Activated T-cell treated with anti-CD3 and anti-CD28 coated beads, Interleukin-2, amount 50 U/mL, for 4 hours (primary cell): Measurements from ENCODE around the gene SCN1B. TPM values are rescaled to one million over a fixed set of nuclear protein-coding genes. Genes with fewer than 3 reads are reported as not detected.

Experiments
- ATAC-seq, 2 donors: fragments of 200-7000 bp; cut with Tn5 transposase; one replicate each; pipeline ENCODE4 v1.10.0; 2021
- DNase-seq: peaks from one replicate; pipeline ENCODE4 v3.0.0-alpha.2; 2020
- H3K27me3 Mint-ChIP-seq: one replicate; pipeline ENCODE4 v1.8.0; 2021; ENCODE audit warnings: low read depth, mixed read lengths
- H3K36me3 Mint-ChIP-seq: one replicate; pipeline ENCODE4 v1.8.0; 2022; ENCODE audit warnings: mixed read lengths; ENCODE audit not compliant: insufficient read depth
- H3K4me1 Mint-ChIP-seq: one replicate; pipeline ENCODE4 v1.8.0; 2021; ENCODE audit warnings: low read depth, mixed read lengths
- H3K4me3 Mint-ChIP-seq: one replicate; pipeline ENCODE4 v1.8.0; 2021; ENCODE audit warnings: mild to moderate bottlenecking, moderate library complexity, mixed read lengths
- H3K9me3 Mint-ChIP-seq: one replicate; pipeline ENCODE4 v1.8.0; 2021; ENCODE audit warnings: mixed read lengths
- total RNA-seq, 3 donors: library from RNA; stranded (reverse); gene quantifications; one replicate each; pipeline ENCODE4 v1.2.1, GENCODE V29; 2021

SCN1B gene
- total RNA-seq, 3 donors from 2014 or later, result 1.1 to 2.3 (median 1.2) TPM

GRCh38 chr19:35033067-35034004 lies 3.1 kb downstream of the SCN1B start:
- ATAC-seq, result no peak
- Mint-ChIP-seq H3K27me3 (peaks cover 7% of the 10 kb centered on the region), H3K4me3 (no peak overlapping the region), H3K9me3 (no peaks in the 10 kb centered on the region), H3K4me1 (peaks cover 11% of the 10 kb centered on the region), H3K36me3 (peaks cover 2% of the 10 kb centered on the region)
- no peak for DNase-seq

DNA sequence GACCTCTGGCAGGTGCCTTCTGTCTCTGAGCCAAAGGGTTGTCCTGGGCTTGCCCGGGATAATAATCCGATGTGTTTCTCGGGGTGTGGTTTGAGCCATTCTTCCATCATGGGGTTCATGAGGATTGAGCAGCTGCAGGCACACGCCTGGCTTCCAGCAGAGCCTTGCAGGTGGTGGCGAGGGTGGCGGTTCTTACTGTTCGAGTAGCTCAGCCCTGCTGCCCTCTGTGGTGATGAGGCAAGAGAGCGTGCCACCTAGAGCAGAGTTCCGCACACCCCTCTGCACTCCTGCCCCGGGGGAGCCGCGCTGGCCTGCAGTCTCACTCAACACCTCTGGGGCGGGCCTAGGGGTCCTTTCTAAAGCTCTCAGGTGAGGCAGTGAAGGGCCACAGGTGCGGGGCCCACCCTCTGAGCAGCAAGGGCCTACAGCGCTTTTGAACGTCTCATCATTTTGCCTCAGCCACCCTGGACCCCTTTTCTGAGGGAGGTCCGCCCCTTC lies 3.8 kb downstream of the SCN1B start:
- DNase-seq (no peak), ATAC-seq (no peak)
- Mint-ChIP-seq H3K4me3 (no peak overlapping the region), H3K4me1 (peaks cover 12% of the 10 kb centered on the region), H3K9me3 (no peaks in the 10 kb centered on the region), H3K27me3 (peaks cover 7% of the 10 kb centered on the region), H3K36me3 (no peaks in the 10 kb centered on the region)

GRCh38 chr19:35034588-35035382 lies 4.5 kb downstream of the SCN1B start:
- Mint-ChIP-seq H3K9me3 (no peaks in the 10 kb centered on the region), H3K4me1 (peaks cover 11% of the 10 kb centered on the region), H3K36me3 (no peaks in the 10 kb centered on the region), H3K27me3 (peaks cover 7% of the 10 kb centered on the region), H3K4me3 (no peak overlapping the region)
- no peak for DNase-seq
- ATAC-seq, result no peak

DNA sequence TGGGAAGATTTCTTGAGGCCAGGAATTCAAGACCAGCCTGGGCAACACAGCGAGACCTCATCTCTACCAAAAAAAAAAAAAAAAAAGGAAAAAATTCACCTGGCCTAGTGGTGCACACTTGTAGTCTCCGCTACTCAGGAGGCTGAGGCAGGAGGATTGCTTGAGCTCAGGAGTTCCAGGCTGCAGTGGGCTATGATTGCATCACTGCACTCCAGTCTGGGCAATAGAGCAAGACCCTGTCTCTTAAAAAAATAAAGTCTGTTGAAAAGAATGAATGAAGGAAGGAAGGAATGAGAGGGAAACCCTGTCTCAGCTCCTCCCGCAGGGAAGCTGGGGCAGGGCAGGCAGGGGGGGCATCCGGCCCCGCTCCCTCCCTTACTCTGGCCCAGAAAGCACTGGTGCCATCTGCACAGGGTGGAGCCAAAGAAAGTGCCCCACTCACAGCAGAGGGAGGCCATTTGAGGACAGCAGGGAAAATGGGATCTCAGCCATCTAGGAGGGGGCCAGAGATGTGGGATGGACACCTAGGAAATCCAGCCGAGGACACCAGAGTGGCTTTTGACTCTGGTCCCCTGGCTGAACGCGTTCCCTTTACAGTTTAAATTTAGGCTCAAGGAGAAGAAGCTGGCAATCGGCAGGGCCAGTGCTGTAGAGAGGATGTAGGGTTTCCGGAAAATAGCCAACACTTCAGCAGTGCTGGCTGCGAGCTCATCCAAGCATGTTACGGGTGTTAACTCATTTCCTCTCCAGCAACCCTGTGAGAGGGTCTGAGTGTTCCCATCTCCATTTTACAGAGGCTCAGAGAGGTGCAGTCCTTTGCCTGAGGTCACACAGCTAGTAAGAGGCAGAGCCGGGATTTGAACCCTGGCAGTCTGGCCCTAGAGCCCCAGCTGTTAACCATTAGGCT lies 7.7 kb downstream of the SCN1B start:
- H3K9me3 Mint-ChIP-seq, result no peaks in the 10 kb centered on the region
- peaks cover 19% of the 10 kb centered on the region for H3K4me1 Mint-ChIP-seq
- H3K4me3 Mint-ChIP-seq, result no peak overlapping the region
- no peaks in the 10 kb centered on the region for H3K27me3 Mint-ChIP-seq
- DNase-seq (no peak), ATAC-seq (no peak)
- H3K36me3 Mint-ChIP-seq, result no peaks in the 10 kb centered on the region

DNA sequence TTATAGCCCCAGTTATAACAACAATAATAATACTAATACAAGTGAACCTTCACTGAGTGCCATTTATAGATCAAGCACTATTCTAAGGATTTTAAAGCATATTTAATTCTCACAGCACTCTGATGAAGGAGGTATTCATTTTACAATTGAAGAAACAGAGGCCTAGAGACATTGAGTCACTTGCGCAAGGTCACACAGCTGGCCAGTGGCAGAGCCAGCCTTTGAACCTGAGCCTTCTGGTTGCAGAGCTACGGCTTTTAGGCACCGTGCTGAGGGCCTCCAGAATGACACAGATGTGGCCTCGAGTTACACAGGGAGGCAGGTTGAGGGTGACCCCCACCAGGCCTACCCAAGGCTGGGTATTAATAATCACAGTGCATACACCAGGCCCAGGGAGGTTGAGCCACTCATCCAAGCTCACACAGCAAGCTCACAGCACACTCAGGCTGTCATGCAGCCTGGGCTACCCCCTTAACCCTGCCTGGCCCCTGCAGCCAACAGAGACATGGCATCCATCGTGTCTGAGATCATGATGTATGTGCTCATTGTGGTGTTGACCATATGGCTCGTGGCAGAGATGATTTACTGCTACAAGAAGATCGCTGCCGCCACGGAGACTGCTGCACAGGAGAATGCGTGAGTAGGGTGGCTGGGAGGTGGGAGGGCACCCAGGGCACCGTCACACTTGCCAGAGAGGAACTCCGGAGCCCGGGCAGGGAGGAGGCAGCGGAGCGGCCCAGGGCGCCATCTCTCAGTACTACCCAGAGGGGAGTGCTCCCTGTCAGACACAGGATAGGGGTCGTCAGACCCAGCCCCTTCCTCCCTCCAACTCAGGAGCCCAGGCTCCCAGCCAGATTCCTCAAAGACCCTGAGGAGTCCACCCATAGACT lies 8.6 kb downstream of the SCN1B start:
- DNase-seq (no peak), ATAC-seq (no peak)
- Mint-ChIP-seq H3K27me3 (no peaks in the 10 kb centered on the region), H3K36me3 (no peaks in the 10 kb centered on the region), H3K4me3 (no peak overlapping the region), H3K4me1 (peaks cover 20% of the 10 kb centered on the region), H3K9me3 (no peaks in the 10 kb centered on the region)

- H3K4me1 Mint-ChIP-seq, result peaks cover 30% of the 10 kb centered on the region
- DNase-seq (no peak), ATAC-seq (peak in 1 of 2 donors; percentile 20)
- no peaks in the 10 kb centered on the region for H3K9me3 Mint-ChIP-seq
- peak overlapping the region; percentile 63 for H3K4me3 Mint-ChIP-seq
- no peaks in the 10 kb centered on the region for H3K36me3 Mint-ChIP-seq
- H3K27me3 Mint-ChIP-seq, result no peaks in the 10 kb centered on the region
Measured at GRCh38 chr19:35039881-35040825, 9.9 kb downstream of the SCN1B start.

DNA sequence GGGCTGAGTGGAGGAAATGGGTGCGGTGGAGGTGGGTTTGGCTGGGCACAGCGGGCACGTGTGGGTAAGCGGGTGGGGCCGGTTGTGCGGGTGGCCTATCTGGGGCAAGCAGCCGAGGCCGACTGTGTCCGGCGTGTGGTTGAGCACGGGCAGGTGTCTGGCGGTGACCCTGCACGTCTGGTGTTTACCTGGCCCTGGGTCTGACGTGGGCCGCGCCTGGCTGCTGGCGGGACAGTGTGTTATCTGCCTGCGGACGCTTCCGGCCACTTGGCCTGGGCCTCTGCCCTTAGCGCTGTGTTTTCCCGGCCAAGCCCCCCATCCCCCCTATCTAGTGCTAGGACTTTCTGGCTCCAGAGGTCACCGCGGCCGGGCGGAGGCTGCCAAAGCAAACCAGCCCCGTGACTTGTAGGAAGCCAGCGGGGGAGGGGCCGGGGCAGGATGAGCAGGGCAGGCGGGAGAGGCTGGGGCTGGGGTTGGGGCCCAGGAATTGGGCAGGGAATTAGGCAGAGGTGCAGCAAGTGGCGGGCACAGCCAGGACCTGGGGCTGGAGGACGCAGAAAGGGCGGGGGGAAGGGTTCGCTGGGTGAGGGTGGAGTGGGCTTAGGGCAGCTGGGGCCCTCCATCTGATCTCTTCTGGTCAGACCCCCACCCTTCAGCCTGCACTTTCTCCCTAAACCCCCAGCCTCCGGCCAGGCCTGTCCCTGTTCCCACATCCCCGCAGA lies 10.7 kb downstream of the SCN1B start:
- peak overlapping the region; percentile 63 for H3K4me3 Mint-ChIP-seq
- ATAC-seq, result peak; percentile 33 to 38
- no peaks in the 10 kb centered on the region for H3K36me3 Mint-ChIP-seq
- no peaks in the 10 kb centered on the region for H3K9me3 Mint-ChIP-seq
- H3K27me3 Mint-ChIP-seq, result peaks cover 3% of the 10 kb centered on the region
- peaks cover 37% of the 10 kb centered on the region for H3K4me1 Mint-ChIP-seq
- DNase-seq, result no peak

- Mint-ChIP-seq H3K4me1 (peaks cover 37% of the 10 kb centered on the region), H3K36me3 (no peaks in the 10 kb centered on the region), H3K4me3 (peak within 1 kb of the TSS; percentile 63), H3K9me3 (no peaks in the 10 kb centered on the region), H3K27me3 (peaks cover 3% of the 10 kb centered on the region)
- no peak for ATAC-seq
- no peak for DNase-seq
Measured at GRCh38 chr19:35041548-35042055, 11.3 kb downstream of the SCN1B start, which contains the start of gene HPN. Gene HPN (plus strand): TSS chr19:35041721. CDS start chr19:35042507, 786 bp downstream.

DNA sequence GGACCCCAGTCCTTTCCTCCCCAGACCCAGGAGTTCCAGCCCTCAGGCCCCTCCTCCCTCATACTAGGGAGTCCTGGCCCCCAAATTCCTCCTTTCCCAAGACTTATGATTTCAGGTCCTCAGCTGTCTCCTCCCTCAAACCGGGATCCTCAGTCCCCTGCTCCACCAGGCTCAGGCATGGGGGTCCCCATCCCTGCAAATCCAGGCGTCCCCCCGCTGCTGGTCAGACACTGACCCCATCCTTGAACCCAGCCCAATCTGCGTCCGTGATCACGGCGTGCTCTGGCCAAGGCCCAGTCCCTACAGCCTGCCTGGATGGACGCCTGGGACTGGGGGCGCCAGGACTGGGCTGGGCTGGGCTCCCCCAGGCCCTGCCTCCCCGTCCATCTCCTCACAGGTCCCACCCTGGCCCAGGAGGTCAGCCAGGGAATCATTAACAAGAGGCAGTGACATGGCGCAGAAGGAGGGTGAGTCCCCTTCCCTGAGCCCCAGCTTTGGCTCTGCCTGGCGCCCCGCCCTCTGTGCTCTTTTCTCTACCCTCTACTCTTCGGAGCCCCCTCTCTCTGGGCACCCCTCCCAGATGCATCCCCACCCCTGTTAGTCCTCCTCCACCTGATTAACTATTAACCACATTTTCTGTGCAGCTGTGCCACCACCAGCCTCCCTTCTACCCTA lies 11.9 kb downstream of the SCN1B start:
- H3K36me3 Mint-ChIP-seq, result no peaks in the 10 kb centered on the region
- ATAC-seq (no peak), DNase-seq (no peak)
- no peak overlapping the region for H3K4me3 Mint-ChIP-seq
- H3K4me1 Mint-ChIP-seq, result peaks cover 37% of the 10 kb centered on the region
- H3K27me3 Mint-ChIP-seq, result peaks cover 3% of the 10 kb centered on the region
- no peaks in the 10 kb centered on the region for H3K9me3 Mint-ChIP-seq

DNA sequence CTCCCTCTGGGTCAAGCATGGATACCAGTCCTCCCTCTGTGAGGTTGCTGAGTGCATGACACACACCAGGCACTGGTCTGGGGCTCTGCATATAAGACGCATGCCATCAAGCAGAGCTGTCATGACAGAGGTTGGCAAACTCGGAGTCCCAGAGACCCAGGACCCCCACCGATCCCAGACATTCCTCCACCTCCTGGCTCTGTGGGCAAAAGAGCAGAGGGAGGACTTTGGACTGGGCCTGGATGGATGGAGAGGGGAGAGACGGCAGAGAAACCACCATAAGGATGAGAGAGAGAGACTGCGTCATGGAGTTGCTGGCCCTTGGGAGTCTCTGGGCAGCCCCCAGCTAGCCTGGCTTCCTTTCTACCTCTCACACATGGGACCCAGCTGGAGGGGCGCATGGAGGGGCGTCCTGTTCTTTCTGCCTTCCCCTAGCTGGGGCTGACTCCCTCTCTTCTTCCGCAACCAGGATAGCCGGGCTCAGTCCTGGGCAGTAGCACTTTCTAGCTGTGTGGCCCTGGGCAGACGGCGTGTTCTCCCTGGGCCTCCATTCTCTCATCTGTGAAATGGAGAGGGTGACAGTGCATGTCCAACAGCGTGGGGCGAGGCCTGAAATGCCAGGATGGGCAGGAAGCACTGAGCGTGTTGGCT lies 12.8 kb downstream of the SCN1B start:
- H3K27me3 Mint-ChIP-seq, result peaks cover 3% of the 10 kb centered on the region
- H3K4me1 Mint-ChIP-seq, result peaks cover 37% of the 10 kb centered on the region
- H3K36me3 Mint-ChIP-seq, result no peaks in the 10 kb centered on the region
- H3K4me3 Mint-ChIP-seq, result no peak overlapping the region
- no peak for ATAC-seq
- DNase-seq, result no peak
- no peaks in the 10 kb centered on the region for H3K9me3 Mint-ChIP-seq

- DNase-seq (no peak), ATAC-seq (no peak)
- Mint-ChIP-seq H3K9me3 (no peaks in the 10 kb centered on the region), H3K27me3 (peaks cover 3% of the 10 kb centered on the region), H3K36me3 (no peaks in the 10 kb centered on the region), H3K4me3 (no peak overlapping the region), H3K4me1 (peaks cover 37% of the 10 kb centered on the region)
Measured at GRCh38 chr19:35043906-35044305, 13.6 kb downstream of the SCN1B start.
